WTC11 (cell line): ENCODE measurements around the gene MRPS10. TPM values are rescaled to one million over a fixed set of nuclear protein-coding genes. Genes with fewer than 3 reads are reported as not detected.
"Not testable (repeated sequence)": the region's sequence is repeated elsewhere in the genome, so short reads cannot be mapped to it uniquely, and the experiment has no call there.

ENCODE experiments used
- ATAC-seq: fragments of 200-7000 bp; cut with Tn5 transposase; 2 replicates; pipeline ENCODE4 v1.10.0; 2021; ENCODE audit warnings: mild to moderate bottlenecking, moderate library complexity
- CTCF ChIA-PET: fragments of 300-600 bp; sonication (Branson Sonifier 250); formaldehyde crosslinking; loops from one replicate; lab custom pipeline; 2021; ENCODE audit warnings: antibody characterized with exemption; lab: Charles Lee
- POLR2A ChIA-PET: fragments of 350-600 bp; sonication (Branson Sonifier 250); formaldehyde crosslinking; loops from one replicate; lab custom pipeline; 2021; ENCODE audit warnings: antibody characterized with exemption; lab: Charles Lee
- DNase-seq: peaks from one replicate; pipeline ENCODE4 v3.0.0; 2021; ENCODE audit warnings: low spot score
- H3K27ac Mint-ChIP-seq: 2 replicates; pipeline ENCODE4 v1.8.0; 2021; ENCODE audit warnings: mixed read lengths
- H3K27me3 Mint-ChIP-seq: 2 replicates; pipeline ENCODE4 v1.8.0; 2021; ENCODE audit warnings: low read depth, mild to moderate bottlenecking, moderate library complexity, mixed read lengths
- H3K36me3 Mint-ChIP-seq: 2 replicates; pipeline ENCODE4 v1.8.0; 2021; ENCODE audit warnings: mixed read lengths
- H3K4me1 Mint-ChIP-seq: 2 replicates; pipeline ENCODE4 v1.8.0; 2022; ENCODE audit warnings: mixed read lengths
- H3K4me3 Mint-ChIP-seq: 2 replicates; pipeline ENCODE4 v1.8.0; 2021; ENCODE audit warnings: mild to moderate bottlenecking, moderate library complexity, mixed read lengths
- H3K9me3 Mint-ChIP-seq: 2 replicates; pipeline ENCODE4 v1.8.0; 2021; ENCODE audit warnings: mixed read lengths
- ATF1 ChIP-seq: sonication (generic); formaldehyde crosslinking; IDR thresholded peaks from 2 replicates; pipeline ENCODE4 v1.8.1; 2023; ENCODE audit warnings: mild to moderate bottlenecking, moderate library complexity, missing genetic modification reagents
- CBFB ChIP-seq: sonication (generic); formaldehyde crosslinking; IDR thresholded peaks from 2 replicates; pipeline ENCODE4 v1.8.1; 2022; ENCODE audit warnings: mild to moderate bottlenecking, low read depth, missing genetic modification reagents
- GABPB1 ChIP-seq: sonication (generic); formaldehyde crosslinking; IDR thresholded peaks from 2 replicates; pipeline ENCODE4 v1.8.1; 2023; ENCODE audit warnings: mild to moderate bottlenecking, missing genetic modification reagents
- NR1H2 ChIP-seq: sonication (generic); formaldehyde crosslinking; IDR thresholded peaks from 2 replicates; pipeline ENCODE4 v1.9.0; 2021; ENCODE audit warnings: mild to moderate bottlenecking, moderate library complexity, missing genetic modification reagents
- RELA ChIP-seq: sonication (generic); formaldehyde crosslinking; IDR thresholded peaks from 2 replicates; pipeline ENCODE4 v1.8.1; 2022; ENCODE audit warnings: missing genetic modification reagents, mild to moderate bottlenecking, borderline replicate concordance
- SMAD3 ChIP-seq: sonication (generic); formaldehyde crosslinking; IDR thresholded peaks from 2 replicates; pipeline ENCODE4 v1.8.0; 2022; ENCODE audit warnings: missing genetic modification reagents, mild to moderate bottlenecking, borderline replicate concordance
- TCF7 ChIP-seq: sonication (generic); formaldehyde crosslinking; IDR thresholded peaks from 2 replicates; pipeline ENCODE4 v1.8.0; 2022; ENCODE audit warnings: mild to moderate bottlenecking, low read depth, missing genetic modification reagents, moderate library complexity
- TEAD4 ChIP-seq: sonication (generic); formaldehyde crosslinking; IDR thresholded peaks from 2 replicates; pipeline ENCODE4 v1.8.0; 2022; ENCODE audit warnings: mild to moderate bottlenecking, missing genetic modification reagents
- TP53 ChIP-seq: sonication (generic); formaldehyde crosslinking; IDR thresholded peaks from 2 replicates; pipeline ENCODE4 v1.8.1; 2023; ENCODE audit warnings: mild to moderate bottlenecking, missing genetic modification reagents
- ZNF423 ChIP-seq: fragments of 250-450 bp; sonication (Bioruptor Pico); IDR thresholded peaks from 2 replicates; pipeline ENCODE4 v2.1.2; 2022; ENCODE audit warnings: mild to moderate bottlenecking, moderate library complexity
- total RNA-seq: library from RNA; stranded (reverse); gene quantifications from 3 replicates; pipeline ENCODE4 v1.2.3, GENCODE V29; 2021
- TF ChIP-seq, protein P1 (sequence below): sonication (generic); formaldehyde crosslinking; IDR thresholded peaks from 2 replicates; pipeline ENCODE4 v1.8.1; 2023; ENCODE audit warnings: mild to moderate bottlenecking, missing genetic modification reagents
- TF ChIP-seq, protein P2 (sequence below): fragments of 250-450 bp; sonication (Bioruptor Pico); IDR thresholded peaks from 2 replicates; pipeline ENCODE4 v1.9.0; 2021; ENCODE audit warnings: mild to moderate bottlenecking, borderline replicate concordance
- TF ChIP-seq, protein P3 (sequence below): sonication (generic); formaldehyde crosslinking; IDR thresholded peaks from 2 replicates; pipeline ENCODE4 v1.8.1; 2022; ENCODE audit warnings: mild to moderate bottlenecking, missing genetic modification reagents, moderate library complexity, borderline replicate concordance
- TF ChIP-seq, protein P4 (sequence below): sonication (generic); formaldehyde crosslinking; IDR thresholded peaks from 2 replicates; pipeline ENCODE4 v1.8.1; 2022; ENCODE audit warnings: missing genetic modification reagents, borderline replicate concordance
- TF ChIP-seq, protein P5 (sequence below): sonication (generic); formaldehyde crosslinking; IDR thresholded peaks from 2 replicates; pipeline ENCODE4 v1.8.0; 2023; ENCODE audit warnings: mild to moderate bottlenecking, missing genetic modification reagents

Gene MRPS10
- total RNA-seq, 1 experiment from 2014 or later, result 31.3 TPM

DNA sequence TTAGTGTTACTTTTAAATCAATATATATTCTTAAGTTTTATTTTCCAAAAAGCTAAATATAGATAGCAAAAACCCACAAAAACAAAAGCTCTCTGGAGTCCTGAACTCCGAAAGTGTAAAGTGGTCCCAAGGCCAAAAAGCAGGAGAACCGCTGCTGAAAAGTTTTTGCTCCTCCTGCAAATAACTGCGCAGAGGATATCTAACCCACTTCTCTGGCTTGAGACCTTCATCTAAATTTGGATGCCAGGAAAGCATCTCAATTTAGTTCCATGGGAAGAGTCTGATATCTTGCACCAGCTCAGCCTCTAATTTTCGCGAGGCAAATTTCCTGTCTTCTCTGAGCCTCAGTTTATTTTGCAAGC, 523 bp downstream of the MRPS10 start:
- CTCF ChIA-PET, result interaction anchor here (0.8 to 4.8 kb wide), 7 partner anchors 48 to 331 kb away, joined by 3 to 22 read pairs (median 5); partner anchors contain the start of genes BYSL and MED20
- H3K36me3 Mint-ChIP-seq, result peaks cover 13% of the 10 kb centered on the region
- peak overlapping the region; percentile 100 for H3K27ac Mint-ChIP-seq
- peaks cover 14% of the 10 kb centered on the region for H3K4me1 Mint-ChIP-seq
- POLR2A ChIA-PET, result no interaction called here
- ATAC-seq (no peak), DNase-seq (no peak)
- H3K27me3 Mint-ChIP-seq, result no peaks in the 10 kb centered on the region
- H3K9me3 Mint-ChIP-seq, result no peaks in the 10 kb centered on the region
- no peak for TF ChIP-seq SMAD3 (CRISPR knock-in tag)
- no peak for TF ChIP-seq TCF7
- TF ChIP-seq, protein P1, sequence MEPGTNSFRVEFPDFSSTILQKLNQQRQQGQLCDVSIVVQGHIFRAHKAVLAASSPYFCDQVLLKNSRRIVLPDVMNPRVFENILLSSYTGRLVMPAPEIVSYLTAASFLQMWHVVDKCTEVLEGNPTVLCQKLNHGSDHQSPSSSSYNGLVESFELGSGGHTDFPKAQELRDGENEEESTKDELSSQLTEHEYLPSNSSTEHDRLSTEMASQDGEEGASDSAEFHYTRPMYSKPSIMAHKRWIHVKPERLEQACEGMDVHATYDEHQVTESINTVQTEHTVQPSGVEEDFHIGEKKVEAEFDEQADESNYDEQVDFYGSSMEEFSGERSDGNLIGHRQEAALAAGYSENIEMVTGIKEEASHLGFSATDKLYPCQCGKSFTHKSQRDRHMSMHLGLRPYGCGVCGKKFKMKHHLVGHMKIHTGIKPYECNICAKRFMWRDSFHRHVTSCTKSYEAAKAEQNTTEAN, result no peak
- TF ChIP-seq TEAD4, result no peak
- no peak for TF ChIP-seq NR1H2 (CRISPR knock-in tag)
- no peak for TF ChIP-seq ZNF423
- TF ChIP-seq, protein P2, sequence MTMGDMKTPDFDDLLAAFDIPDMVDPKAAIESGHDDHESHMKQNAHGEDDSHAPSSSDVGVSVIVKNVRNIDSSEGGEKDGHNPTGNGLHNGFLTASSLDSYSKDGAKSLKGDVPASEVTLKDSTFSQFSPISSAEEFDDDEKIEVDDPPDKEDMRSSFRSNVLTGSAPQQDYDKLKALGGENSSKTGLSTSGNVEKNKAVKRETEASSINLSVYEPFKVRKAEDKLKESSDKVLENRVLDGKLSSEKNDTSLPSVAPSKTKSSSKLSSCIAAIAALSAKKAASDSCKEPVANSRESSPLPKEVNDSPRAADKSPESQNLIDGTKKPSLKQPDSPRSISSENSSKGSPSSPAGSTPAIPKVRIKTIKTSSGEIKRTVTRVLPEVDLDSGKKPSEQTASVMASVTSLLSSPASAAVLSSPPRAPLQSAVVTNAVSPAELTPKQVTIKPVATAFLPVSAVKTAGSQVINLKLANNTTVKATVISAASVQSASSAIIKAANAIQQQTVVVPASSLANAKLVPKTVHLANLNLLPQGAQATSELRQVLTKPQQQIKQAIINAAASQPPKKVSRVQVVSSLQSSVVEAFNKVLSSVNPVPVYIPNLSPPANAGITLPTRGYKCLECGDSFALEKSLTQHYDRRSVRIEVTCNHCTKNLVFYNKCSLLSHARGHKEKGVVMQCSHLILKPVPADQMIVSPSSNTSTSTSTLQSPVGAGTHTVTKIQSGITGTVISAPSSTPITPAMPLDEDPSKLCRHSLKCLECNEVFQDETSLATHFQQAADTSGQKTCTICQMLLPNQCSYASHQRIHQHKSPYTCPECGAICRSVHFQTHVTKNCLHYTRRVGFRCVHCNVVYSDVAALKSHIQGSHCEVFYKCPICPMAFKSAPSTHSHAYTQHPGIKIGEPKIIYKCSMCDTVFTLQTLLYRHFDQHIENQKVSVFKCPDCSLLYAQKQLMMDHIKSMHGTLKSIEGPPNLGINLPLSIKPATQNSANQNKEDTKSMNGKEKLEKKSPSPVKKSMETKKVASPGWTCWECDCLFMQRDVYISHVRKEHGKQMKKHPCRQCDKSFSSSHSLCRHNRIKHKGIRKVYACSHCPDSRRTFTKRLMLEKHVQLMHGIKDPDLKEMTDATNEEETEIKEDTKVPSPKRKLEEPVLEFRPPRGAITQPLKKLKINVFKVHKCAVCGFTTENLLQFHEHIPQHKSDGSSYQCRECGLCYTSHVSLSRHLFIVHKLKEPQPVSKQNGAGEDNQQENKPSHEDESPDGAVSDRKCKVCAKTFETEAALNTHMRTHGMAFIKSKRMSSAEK, result no peak
- TF ChIP-seq, protein P3, sequence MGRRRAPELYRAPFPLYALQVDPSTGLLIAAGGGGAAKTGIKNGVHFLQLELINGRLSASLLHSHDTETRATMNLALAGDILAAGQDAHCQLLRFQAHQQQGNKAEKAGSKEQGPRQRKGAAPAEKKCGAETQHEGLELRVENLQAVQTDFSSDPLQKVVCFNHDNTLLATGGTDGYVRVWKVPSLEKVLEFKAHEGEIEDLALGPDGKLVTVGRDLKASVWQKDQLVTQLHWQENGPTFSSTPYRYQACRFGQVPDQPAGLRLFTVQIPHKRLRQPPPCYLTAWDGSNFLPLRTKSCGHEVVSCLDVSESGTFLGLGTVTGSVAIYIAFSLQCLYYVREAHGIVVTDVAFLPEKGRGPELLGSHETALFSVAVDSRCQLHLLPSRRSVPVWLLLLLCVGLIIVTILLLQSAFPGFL (CRISPR knock-in tag), result no peak
- TF ChIP-seq, protein P4, sequence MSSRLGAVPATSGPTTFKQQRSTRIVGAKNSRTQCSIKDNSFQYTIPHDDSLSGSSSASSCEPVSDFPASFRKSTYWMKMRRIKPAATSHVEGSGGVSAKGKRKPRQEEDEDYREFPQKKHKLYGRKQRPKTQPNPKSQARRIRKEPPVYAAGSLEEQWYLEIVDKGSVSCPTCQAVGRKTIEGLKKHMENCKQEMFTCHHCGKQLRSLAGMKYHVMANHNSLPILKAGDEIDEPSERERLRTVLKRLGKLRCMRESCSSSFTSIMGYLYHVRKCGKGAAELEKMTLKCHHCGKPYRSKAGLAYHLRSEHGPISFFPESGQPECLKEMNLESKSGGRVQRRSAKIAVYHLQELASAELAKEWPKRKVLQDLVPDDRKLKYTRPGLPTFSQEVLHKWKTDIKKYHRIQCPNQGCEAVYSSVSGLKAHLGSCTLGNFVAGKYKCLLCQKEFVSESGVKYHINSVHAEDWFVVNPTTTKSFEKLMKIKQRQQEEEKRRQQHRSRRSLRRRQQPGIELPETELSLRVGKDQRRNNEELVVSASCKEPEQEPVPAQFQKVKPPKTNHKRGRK (CRISPR knock-in tag), result no peak
- TF ChIP-seq TP53 (CRISPR knock-in tag), result no peak
- no peak for TF ChIP-seq RELA (CRISPR knock-in tag)
- TF ChIP-seq CBFB (CRISPR knock-in tag), result no peak
- TF ChIP-seq ATF1, result no peak
- TF ChIP-seq, protein P5, sequence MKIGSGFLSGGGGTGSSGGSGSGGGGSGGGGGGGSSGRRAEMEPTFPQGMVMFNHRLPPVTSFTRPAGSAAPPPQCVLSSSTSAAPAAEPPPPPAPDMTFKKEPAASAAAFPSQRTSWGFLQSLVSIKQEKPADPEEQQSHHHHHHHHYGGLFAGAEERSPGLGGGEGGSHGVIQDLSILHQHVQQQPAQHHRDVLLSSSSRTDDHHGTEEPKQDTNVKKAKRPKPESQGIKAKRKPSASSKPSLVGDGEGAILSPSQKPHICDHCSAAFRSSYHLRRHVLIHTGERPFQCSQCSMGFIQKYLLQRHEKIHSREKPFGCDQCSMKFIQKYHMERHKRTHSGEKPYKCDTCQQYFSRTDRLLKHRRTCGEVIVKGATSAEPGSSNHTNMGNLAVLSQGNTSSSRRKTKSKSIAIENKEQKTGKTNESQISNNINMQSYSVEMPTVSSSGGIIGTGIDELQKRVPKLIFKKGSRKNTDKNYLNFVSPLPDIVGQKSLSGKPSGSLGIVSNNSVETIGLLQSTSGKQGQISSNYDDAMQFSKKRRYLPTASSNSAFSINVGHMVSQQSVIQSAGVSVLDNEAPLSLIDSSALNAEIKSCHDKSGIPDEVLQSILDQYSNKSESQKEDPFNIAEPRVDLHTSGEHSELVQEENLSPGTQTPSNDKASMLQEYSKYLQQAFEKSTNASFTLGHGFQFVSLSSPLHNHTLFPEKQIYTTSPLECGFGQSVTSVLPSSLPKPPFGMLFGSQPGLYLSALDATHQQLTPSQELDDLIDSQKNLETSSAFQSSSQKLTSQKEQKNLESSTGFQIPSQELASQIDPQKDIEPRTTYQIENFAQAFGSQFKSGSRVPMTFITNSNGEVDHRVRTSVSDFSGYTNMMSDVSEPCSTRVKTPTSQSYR, result no peak
- no peak for TF ChIP-seq GABPB1 (CRISPR knock-in tag)
- H3K4me3 Mint-ChIP-seq, result peak overlapping the region; percentile 100

DNA sequence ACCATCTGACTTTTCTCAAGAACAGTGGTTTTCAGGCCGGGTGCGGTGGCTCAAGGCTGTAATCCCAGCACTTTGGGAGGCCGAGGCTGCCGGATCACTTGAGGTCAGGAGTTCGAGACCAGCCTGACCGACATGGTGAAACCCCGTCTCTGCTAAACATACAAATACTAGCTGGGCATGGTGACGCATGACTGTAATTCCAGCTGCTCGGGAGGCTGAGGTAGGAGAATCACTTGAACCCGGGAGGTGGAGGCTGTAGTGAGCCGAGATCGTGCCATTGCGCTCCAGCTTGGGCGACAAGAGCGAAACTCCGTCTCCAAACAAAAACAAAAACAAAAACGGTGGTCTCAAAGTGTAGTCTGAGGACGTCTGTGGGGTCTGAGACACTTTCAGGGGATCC, 1.2 kb downstream of the MRPS10 start:
- H3K27ac Mint-ChIP-seq, result peak overlapping the region; percentile 78

More for the DNA sequence above, 1.2 kb downstream of the MRPS10 start:
- peaks cover 13% of the 10 kb centered on the region for H3K36me3 Mint-ChIP-seq
- H3K9me3 Mint-ChIP-seq, ATAC-seq, DNase-seq, POLR2A ChIA-PET, H3K27me3 Mint-ChIP-seq: not testable (repeated sequence)
- H3K4me3 Mint-ChIP-seq, result peak overlapping the region; percentile 100
- H3K4me1 Mint-ChIP-seq, result peaks cover 14% of the 10 kb centered on the region
- CTCF ChIA-PET, result interaction anchor here (0.7 to 4.8 kb wide), 6 partner anchors 48 to 331 kb away, joined by 3 to 22 read pairs (median 8); partner anchors contain the start of genes BYSL and MED20
